ENCODE measurements around the gene THRB.

THRB gene

GRCh38 chr3:24226397-24226796, 268.3 kb downstream of the THRB start:
- DNase-seq (ENCODE audit: low spot score), result no peak

DNA sequence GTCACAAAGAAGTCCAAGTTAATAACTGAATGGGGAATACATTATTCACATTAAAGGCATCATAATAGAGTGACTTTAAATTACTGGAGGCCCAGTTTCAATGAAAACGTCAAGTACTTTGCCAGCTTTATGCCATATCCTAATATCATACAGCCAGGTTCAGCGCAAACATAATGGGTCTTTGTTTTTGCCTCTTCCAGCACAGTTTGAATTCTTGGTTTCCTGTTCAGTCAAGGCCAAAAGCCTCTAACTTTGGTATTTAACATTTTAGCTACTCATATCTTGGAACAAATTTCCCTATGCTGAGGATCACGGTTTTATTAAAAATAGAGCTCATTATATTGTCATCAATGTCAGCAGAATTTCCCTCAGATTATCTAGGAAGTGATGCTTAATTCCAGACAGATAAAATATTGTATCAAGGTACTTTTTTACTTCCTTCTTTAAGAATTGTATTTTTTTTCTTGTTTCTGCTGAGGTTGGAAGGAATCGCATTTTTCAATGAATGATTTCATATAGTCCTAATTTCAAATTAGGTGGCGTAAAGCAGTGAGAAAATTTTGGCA, 269.2 kb downstream of the THRB start:
- peak overlapping the region; percentile 1 to 62 for H3K27ac ChIP-seq
- TF ChIP-seq, protein P1, sequence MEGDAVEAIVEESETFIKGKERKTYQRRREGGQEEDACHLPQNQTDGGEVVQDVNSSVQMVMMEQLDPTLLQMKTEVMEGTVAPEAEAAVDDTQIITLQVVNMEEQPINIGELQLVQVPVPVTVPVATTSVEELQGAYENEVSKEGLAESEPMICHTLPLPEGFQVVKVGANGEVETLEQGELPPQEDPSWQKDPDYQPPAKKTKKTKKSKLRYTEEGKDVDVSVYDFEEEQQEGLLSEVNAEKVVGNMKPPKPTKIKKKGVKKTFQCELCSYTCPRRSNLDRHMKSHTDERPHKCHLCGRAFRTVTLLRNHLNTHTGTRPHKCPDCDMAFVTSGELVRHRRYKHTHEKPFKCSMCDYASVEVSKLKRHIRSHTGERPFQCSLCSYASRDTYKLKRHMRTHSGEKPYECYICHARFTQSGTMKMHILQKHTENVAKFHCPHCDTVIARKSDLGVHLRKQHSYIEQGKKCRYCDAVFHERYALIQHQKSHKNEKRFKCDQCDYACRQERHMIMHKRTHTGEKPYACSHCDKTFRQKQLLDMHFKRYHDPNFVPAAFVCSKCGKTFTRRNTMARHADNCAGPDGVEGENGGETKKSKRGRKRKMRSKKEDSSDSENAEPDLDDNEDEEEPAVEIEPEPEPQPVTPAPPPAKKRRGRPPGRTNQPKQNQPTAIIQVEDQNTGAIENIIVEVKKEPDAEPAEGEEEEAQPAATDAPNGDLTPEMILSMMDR (IDR thresholded peaks at IDR 0.05), result no peak
- no peak for DNase-seq (ENCODE audit: low spot score)

More at GRCh38 chr3:24226397-24226796, 268.3 kb downstream of the THRB start:
- Histone ChIP-seq H3K27ac (peak overlapping the region in 1 of 2 donors; percentile 38), H3K4me3 (no peak overlapping the region)
- TF ChIP-seq, protein P1 (IDR thresholded peaks at IDR 0.05), result no peak

DNA sequence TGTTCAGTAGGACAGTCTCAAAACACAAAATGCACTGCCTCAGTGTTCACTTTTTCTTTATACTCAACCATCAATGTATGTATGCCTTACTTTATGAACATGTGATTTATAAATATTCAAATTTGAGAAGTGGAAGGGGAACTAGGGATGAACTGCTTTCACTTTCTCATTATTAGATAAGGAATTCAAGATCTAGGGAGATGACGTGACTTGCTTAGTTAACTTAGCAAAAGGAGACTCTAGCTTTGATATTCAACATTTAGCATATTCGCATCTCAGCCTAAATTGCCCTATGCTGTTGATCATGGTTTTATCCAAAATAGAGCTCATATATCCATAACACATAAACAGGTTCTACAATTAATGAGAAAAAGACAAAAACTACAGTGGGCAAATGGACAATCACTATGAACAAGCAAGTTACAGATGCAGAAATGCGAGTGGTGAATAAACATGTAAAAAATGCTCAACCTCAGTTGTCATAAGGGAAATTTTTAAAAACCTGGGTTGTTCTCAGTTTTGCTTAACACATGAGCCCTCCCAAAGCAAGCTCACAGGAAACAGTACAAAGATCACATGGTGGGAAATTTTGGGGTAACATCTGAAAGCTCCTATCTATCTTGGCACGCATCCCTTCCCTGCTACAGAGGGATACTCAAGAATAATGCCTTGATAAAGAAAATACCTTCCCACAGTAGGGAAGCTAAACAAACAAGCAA, 269.8 kb downstream of the THRB start:
- TF ChIP-seq, protein P1 (IDR thresholded peaks at IDR 0.05), result no peak

More for the DNA sequence above, 269.2 kb downstream of the THRB start:
- no peak overlapping the region for H3K4me3 ChIP-seq

DNA sequence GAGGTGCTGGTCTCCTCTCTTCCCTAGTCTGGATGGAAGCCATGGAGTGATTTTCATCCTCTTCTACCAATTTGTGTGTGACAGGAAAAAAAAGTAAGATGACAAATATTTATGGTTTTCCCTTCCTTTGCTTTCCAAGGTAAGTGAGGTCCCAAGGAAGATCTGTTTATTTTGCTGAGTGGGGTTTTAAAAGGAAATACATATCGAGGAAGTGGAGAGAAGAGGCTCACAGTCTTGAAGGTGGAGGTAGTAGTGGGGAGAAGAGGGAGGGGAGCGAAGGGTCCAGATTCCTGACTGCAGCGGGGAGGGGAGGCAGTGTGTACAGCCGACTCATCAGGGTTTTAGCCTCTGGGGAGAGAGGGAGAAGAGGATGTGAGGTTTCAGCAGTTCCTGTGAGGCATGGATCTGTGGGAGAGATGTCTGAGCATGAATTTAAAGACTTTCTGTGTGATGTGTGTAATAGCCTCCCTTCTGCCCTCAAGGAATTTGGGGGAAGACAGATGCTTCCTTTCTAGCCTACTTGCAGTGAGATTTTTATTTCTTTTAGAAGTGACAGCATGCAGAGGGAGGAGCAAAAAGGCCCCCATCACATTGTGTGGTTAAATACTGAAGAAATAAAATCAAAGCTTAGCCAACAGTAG, 272.4 kb downstream of the THRB start:
- Histone ChIP-seq H3K4me3 (no peak overlapping the region), H3K27ac (peak overlapping the region; percentile 5 to 71)
- TF ChIP-seq, protein P1 (IDR thresholded peaks at IDR 0.05), result no peak
- DNase-seq (ENCODE audit: low spot score), result no peak

More for the DNA sequence above, 269.8 kb downstream of the THRB start:
- DNase-seq (ENCODE audit: low spot score), result no peak
- no peak overlapping the region for H3K4me3 ChIP-seq
- peak overlapping the region; percentile 1 to 62 for H3K27ac ChIP-seq

DNA sequence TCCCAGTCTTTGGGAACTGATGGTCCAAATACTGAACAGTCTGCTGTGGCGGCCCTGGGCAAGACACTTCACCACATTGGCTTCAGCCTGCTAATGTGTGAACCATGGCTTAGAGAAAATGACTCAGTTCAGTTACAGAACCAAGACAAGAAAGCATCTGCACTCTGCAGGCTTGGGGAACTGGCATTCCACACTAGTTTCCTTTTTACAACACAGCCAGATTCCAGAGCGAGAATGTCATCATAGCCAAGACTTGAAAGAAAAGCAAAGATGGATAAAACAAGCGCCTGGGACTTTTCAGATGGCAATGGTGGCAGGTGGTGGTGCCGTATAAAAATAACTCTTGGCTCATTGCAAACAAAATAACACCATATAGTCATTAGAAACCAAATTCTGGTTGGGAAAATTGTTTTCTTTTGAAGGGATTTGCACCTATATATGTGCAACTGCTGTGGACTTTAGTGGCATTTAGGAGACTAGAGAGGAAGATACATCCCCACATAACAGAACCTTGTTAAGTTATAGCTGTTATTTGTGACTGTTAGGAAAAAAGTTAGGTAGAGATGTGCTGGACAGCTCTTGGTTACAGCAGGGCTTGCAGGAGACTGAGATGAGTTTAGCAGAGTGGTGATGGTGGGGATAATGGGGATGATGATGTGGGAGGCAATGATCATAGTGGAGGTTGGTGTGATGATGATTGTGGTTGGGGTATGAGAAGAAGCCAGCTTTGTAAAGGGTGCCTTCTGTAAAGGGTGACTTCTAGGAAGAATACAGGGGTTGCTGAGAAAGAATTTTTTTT, 273.6 kb downstream of the THRB start:
- DNase-seq (ENCODE audit: low spot score), result peak; percentile 82
- peak overlapping the region; percentile 43 to 71 for H3K27ac ChIP-seq
- TF ChIP-seq, protein P1 (IDR thresholded peaks at IDR 0.05), result no peak
- H3K4me3 ChIP-seq, result no peak overlapping the region

- DNase-seq (ENCODE audit: low spot score), result no peak
- TF ChIP-seq, protein P1 (IDR thresholded peaks at IDR 0.05), result no peak
- Histone ChIP-seq H3K4me3 (no peak overlapping the region), H3K27ac (peak overlapping the region in 1 of 2 donors; percentile 72)
Observed at GRCh38 chr3:24215502-24215901, 279.1 kb downstream of the THRB start.

Measured in coronary artery (tissue), 2 donors.